Upper lobe of left lung (tissue), 4 donors: ENCODE measurements around the gene PA2G4.

Source experiments
- EP300 ChIP-seq, 4 donors: sonication (generic); formaldehyde crosslinking; IDR thresholded peaks; one replicate each; pipeline ENCODE4 v1.5.1; 2017; ENCODE audit warnings: antibody characterized with exemption in 4 of 4, control low read depth in 2 of 4
- POLR2A ChIP-seq, 4 donors: fragments of 450-650 bp; IDR thresholded peaks; one replicate each; pipeline ENCODE4 v1.5.1; 2016 to 2017; ENCODE audit warnings: antibody characterized with exemption in 4 of 4, mild to moderate bottlenecking in 2 of 4
- POLR2AphosphoS5 ChIP-seq, 2 donors: sonication (generic); formaldehyde crosslinking; IDR thresholded peaks; one replicate each; pipeline ENCODE4 v1.5.1; 2017; ENCODE audit warnings: antibody characterized with exemption in 2 of 2
- TF ChIP-seq, protein P1 (sequence below), 6 experiments: fragments of 450-650 bp in 4 of 6; fragments of 200-600 bp in 2 of 6; sonication (generic) in 2 of 6; IDR thresholded peaks; one replicate each; pipeline ENCODE4 v1.5.1; 2016 to 2019; ENCODE audit warnings: antibody characterized with exemption in 6 of 6

GRCh38 chr12:56082382-56082781 lies 22.0 kb upstream of the PA2G4 start:
- TF ChIP-seq, protein P1, sequence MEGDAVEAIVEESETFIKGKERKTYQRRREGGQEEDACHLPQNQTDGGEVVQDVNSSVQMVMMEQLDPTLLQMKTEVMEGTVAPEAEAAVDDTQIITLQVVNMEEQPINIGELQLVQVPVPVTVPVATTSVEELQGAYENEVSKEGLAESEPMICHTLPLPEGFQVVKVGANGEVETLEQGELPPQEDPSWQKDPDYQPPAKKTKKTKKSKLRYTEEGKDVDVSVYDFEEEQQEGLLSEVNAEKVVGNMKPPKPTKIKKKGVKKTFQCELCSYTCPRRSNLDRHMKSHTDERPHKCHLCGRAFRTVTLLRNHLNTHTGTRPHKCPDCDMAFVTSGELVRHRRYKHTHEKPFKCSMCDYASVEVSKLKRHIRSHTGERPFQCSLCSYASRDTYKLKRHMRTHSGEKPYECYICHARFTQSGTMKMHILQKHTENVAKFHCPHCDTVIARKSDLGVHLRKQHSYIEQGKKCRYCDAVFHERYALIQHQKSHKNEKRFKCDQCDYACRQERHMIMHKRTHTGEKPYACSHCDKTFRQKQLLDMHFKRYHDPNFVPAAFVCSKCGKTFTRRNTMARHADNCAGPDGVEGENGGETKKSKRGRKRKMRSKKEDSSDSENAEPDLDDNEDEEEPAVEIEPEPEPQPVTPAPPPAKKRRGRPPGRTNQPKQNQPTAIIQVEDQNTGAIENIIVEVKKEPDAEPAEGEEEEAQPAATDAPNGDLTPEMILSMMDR (IDR thresholded peaks at IDR 0.05), result no peak
- no peak for TF ChIP-seq POLR2AphosphoS5 (IDR thresholded peaks at IDR 0.05)
- TF ChIP-seq POLR2A (IDR thresholded peaks at IDR 0.05), result no peak
- no peak for TF ChIP-seq EP300 (IDR thresholded peaks at IDR 0.05)
